Measurements from ENCODE around the gene PPP2R3C. TPM values are rescaled to one million over a fixed set of nuclear protein-coding genes. Genes with fewer than 3 reads are reported as not detected.

The PPP2R3C gene
- total and polyA plus RNA-seq, 5 experiments from 2014 or later: 38.4 to 57.9 (median 45.6) TPM

GRCh38 chr14:35147711-35148110 is 25.9 kb upstream of the PPP2R3C start:
- POLR2A ChIA-PET: no interaction called here
- ATAC-seq (no peak), DNase-seq (no peak)
- Mint-ChIP-seq H3K9me3 (no peaks in the 10 kb centered on the region), H3K27ac (peak overlapping the region in 1 of 10 donors; percentile 74), H3K4me3 (no peak overlapping the region), H3K36me3 (peaks cover 3 to 56% (median 10%) of the 10 kb centered on the region in 3 donors), H3K27me3 (no peaks in the 10 kb centered on the region), H3K4me1 (peaks cover 1 to 20% (median 6%) of the 10 kb centered on the region in 4 donors)

DNA sequence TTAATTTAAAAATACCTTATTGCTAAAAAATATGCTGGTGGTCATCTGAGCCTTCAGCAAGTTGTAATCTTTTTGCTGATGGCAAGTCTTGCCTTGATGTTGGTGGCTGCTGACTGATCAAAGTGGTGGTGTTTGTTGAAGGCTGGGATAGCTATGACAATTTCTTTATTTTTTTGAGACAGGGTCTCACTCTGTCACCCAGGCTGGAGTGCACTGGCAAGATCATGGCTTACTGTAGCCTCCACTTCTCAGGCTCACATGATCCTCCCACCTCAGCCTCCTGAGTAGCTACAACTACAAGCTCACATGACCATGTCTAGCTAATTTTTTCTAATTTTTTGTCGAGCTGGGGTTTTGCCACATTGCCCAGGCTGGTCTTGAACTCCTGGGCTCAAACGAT is 25.4 kb upstream of the PPP2R3C start:
- no peak overlapping the region for H3K4me3 Mint-ChIP-seq
- POLR2A ChIA-PET: no interaction called here
- DNase-seq (no peak), ATAC-seq (no peak)
- H3K27ac Mint-ChIP-seq: no peak overlapping the region
- peaks cover 1 to 20% (median 6%) of the 10 kb centered on the region in 4 donors for H3K4me1 Mint-ChIP-seq
- no peaks in the 10 kb centered on the region for H3K27me3 Mint-ChIP-seq
- no peaks in the 10 kb centered on the region for H3K9me3 Mint-ChIP-seq
- peaks cover 3 to 54% (median 10%) of the 10 kb centered on the region in 3 donors for H3K36me3 Mint-ChIP-seq

DNA sequence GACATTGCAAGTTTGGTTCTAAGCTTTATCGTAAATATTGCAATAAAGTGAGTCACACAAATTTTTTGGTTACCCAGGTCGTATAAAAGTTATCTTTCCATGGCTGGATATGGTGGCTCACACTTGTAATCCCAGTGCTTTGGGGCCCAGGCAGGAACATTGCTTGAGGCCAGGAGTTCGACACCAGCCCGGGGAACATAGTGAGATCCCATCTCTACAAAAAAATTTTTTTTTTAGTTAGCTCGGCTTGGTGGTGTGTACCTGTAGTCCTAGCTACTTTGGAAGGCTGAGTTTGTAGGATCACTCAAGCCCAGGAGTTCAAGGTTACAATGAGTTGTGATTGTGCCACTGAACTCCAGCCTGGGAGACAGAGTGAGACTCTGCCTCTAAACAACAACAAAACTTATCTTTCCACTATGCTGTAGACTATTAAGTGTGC is 24.9 kb upstream of the PPP2R3C start:
- ATAC-seq (no peak), DNase-seq (no peak)
- H3K27me3 Mint-ChIP-seq: no peaks in the 10 kb centered on the region
- peaks cover 1 to 20% (median 6%) of the 10 kb centered on the region in 4 donors for H3K4me1 Mint-ChIP-seq
- H3K27ac Mint-ChIP-seq: peak overlapping the region in 2 of 10 donors; percentile 38 to 53
- no peaks in the 10 kb centered on the region for H3K9me3 Mint-ChIP-seq
- POLR2A ChIA-PET: no interaction called here
- no peak overlapping the region for H3K4me3 Mint-ChIP-seq
- peaks cover 3 to 51% (median 10%) of the 10 kb centered on the region in 3 donors for H3K36me3 Mint-ChIP-seq

DNA sequence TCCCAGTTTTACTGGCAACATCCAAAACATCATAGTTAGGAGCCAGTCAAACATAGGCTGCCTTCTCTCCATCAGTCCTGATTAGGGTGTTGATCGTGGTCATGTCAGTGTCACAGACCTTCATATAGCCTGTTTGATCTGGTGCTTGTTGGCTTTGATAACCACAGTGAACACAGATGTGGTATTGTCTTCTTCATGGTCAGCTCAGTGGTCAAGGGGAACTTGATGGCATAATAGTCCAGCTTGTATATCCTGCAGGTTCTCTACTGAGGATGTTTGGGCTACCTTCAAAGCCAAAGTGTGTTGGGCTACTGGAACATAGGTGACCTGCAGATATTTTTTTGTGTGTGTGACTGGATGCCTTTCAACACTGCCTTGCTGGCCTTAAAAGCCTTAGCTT is 22.2 kb upstream of the PPP2R3C start:
- peaks cover 2 to 11% (median 8%) of the 10 kb centered on the region in 4 donors for H3K4me1 Mint-ChIP-seq

GRCh38 chr14:35140718-35141581 is 19.2 kb upstream of the PPP2R3C start:
- H3K27me3 Mint-ChIP-seq: no peaks in the 10 kb centered on the region

More for the DNA sequence above, 22.2 kb upstream of the PPP2R3C start:
- Mint-ChIP-seq H3K9me3 (no peaks in the 10 kb centered on the region), H3K27ac (no peak overlapping the region), H3K4me3 (no peak overlapping the region), H3K27me3 (no peaks in the 10 kb centered on the region), H3K36me3 (peaks cover 3 to 27% (median 6%) of the 10 kb centered on the region in 3 donors)
- DNase-seq: no peak
- ATAC-seq: no peak
- POLR2A ChIA-PET: interaction anchor here (1.0 kb wide), 1 partner anchor 260 kb away, joined by 3 read pairs; no protein-coding TSS in a partner anchor

GRCh38 chr14:35138585-35138984 is 16.8 kb upstream of the PPP2R3C start:
- DNase-seq (no peak), ATAC-seq (no peak)
- Mint-ChIP-seq H3K27me3 (no peaks in the 10 kb centered on the region), H3K4me1 (peaks cover 5 to 24% (median 18%) of the 10 kb centered on the region in 4 donors), H3K4me3 (no peak overlapping the region), H3K36me3 (peaks cover 0 to 26% (median 11%) of the 10 kb centered on the region in 3 donors), H3K9me3 (peaks cover 0 to 2% (median 0%) of the 10 kb centered on the region in 9 donors), H3K27ac (peak overlapping the region in 1 of 10 donors; percentile 46)
- POLR2A ChIA-PET: no interaction called here

More at GRCh38 chr14:35140718-35141581, 19.2 kb upstream of the PPP2R3C start:
- Mint-ChIP-seq H3K4me1 (peaks cover under 1 to 16% (median 7%) of the 10 kb centered on the region in 4 donors), H3K9me3 (no peaks in the 10 kb centered on the region), H3K36me3 (peaks cover 0 to 3% (median 3%) of the 10 kb centered on the region in 3 donors), H3K4me3 (no peak overlapping the region), H3K27ac (peak overlapping the region in 7 of 10 donors; percentile 15 to 74 (median 63))
- ATAC-seq (no peak), DNase-seq (peak in 3 of 10 donors; percentile 53 to 57 (median 54))
- POLR2A ChIA-PET: interaction anchor here (0.6 to 2.5 kb wide), 5 partner anchors 159 to 276 kb away, joined by 3 to 12 read pairs (median 3); partner anchors contain the start of gene NFKBIA

- DNase-seq (no peak), ATAC-seq (no peak)
- Mint-ChIP-seq H3K27ac (peak overlapping the region in 8 of 10 donors; percentile 17 to 79 (median 60)), H3K4me3 (no peak overlapping the region), H3K27me3 (no peaks in the 10 kb centered on the region), H3K9me3 (peaks cover 0 to 7% (median 0%) of the 10 kb centered on the region in 9 donors), H3K4me1 (peaks cover 9 to 38% (median 16%) of the 10 kb centered on the region in 4 donors), H3K36me3 (peaks cover 4 to 63% (median 24%) of the 10 kb centered on the region in 3 donors)
- POLR2A ChIA-PET: interaction anchor here (1.6 kb wide), 1 partner anchor 12 kb away, joined by 4 read pairs; the partner anchor contains the start of gene PRORP
Observed at GRCh38 chr14:35134329-35135123, 12.7 kb upstream of the PPP2R3C start.

GRCh38 chr14:35133542-35134328 is 11.9 kb upstream of the PPP2R3C start:
- Mint-ChIP-seq H3K36me3 (peaks cover 4 to 70% (median 28%) of the 10 kb centered on the region in 3 donors), H3K9me3 (peaks cover 0 to 7% (median 0%) of the 10 kb centered on the region in 9 donors), H3K27me3 (no peaks in the 10 kb centered on the region), H3K27ac (peak overlapping the region in 9 of 10 donors; percentile 33 to 79 (median 55)), H3K4me3 (no peak overlapping the region), H3K4me1 (peaks cover 10 to 44% (median 20%) of the 10 kb centered on the region in 4 donors)
- ATAC-seq (no peak), DNase-seq (no peak)
- POLR2A ChIA-PET: interaction anchor here (1.6 kb wide), 1 partner anchor 11 kb away, joined by 4 read pairs; the partner anchor contains the start of gene PRORP

DNA sequence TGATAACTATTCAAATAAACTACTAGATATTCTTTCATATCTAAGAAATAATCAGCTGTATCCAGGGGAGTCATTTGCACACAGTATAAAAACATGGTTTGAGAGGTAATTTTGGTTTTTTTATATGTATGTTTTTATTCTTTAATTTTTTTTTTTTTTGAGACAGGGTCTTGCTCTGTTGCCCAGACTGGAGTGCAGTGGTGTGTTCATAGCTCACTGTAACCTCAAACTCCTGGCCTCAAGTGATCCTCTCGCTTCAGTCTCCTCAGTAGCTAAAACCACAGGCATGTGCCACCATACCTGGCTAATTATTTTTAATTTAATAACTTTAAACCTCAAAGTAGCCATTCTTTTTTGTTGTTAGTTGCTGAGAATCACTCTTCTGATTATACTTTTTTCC is 2.3 kb upstream of the PPP2R3C start:
- no peaks in the 10 kb centered on the region for H3K9me3 Mint-ChIP-seq
- peak overlapping the region; percentile 98 to 100 (median 100) for H3K4me3 Mint-ChIP-seq
- peaks cover 32 to 80% (median 72%) of the 10 kb centered on the region in 4 donors for H3K4me1 Mint-ChIP-seq
- no peak for DNase-seq
- peak overlapping the region in 8 of 10 donors; percentile 82 to 100 (median 100) for H3K27ac Mint-ChIP-seq
- no peaks in the 10 kb centered on the region for H3K27me3 Mint-ChIP-seq
- POLR2A ChIA-PET: interaction anchor here (0.6 to 5.1 kb wide), 4 partner anchors 23 to 281 kb away, joined by 3 to 54 read pairs (median 20); partner anchors contain the start of genes FAM177A1, NFKBIA and SRP54
- H3K36me3 Mint-ChIP-seq: peaks cover 3 to 49% (median 21%) of the 10 kb centered on the region in 3 donors
- no peak for ATAC-seq

GRCh38 chr14:35123388-35123703 is 1.6 kb upstream of the PPP2R3C start:
- POLR2A ChIA-PET: interaction anchor here (1.1 to 5.1 kb wide), 7 partner anchors 8 to 493 kb away, joined by 3 to 54 read pairs (median 9); partner anchors contain the start of genes FAM177A1, NFKBIA, SNX6 and SRP54
- Mint-ChIP-seq H3K27me3 (no peaks in the 10 kb centered on the region), H3K9me3 (no peaks in the 10 kb centered on the region), H3K4me1 (peaks cover 27 to 84% (median 72%) of the 10 kb centered on the region in 4 donors), H3K4me3 (peak overlapping the region; percentile 98 to 100 (median 100)), H3K27ac (peak overlapping the region; percentile 99 to 100 (median 100)), H3K36me3 (peaks cover under 1 to 50% (median 17%) of the 10 kb centered on the region in 3 donors)
- DNase-seq: no peak
- ATAC-seq: no peak

GRCh38 chr14:35122696-35123387 is 1.1 kb upstream of the PPP2R3C start:
- H3K36me3 Mint-ChIP-seq: peaks cover 0 to 49% (median 12%) of the 10 kb centered on the region in 3 donors
- DNase-seq (no peak), ATAC-seq (no peak)
- H3K4me3 Mint-ChIP-seq: peak overlapping the region; percentile 98 to 100 (median 100)
- POLR2A ChIA-PET: interaction anchor here (0.6 to 5.1 kb wide), 19 partner anchors 8 to 493 kb away, joined by 3 to 54 read pairs (median 4); partner anchors contain the start of genes FAM177A1, NFKBIA, PSMA6 and SNX6
- peak overlapping the region; percentile 99 to 100 (median 100) for H3K27ac Mint-ChIP-seq
- H3K27me3 Mint-ChIP-seq: no peaks in the 10 kb centered on the region
- H3K9me3 Mint-ChIP-seq: no peaks in the 10 kb centered on the region
- H3K4me1 Mint-ChIP-seq: peaks cover 27 to 84% (median 72%) of the 10 kb centered on the region in 4 donors

Data from naive thymus-derived CD8-positive, alpha-beta T cell (primary cell).